RKO (cell line): ENCODE data around the gene HMSD.

Source experiments
- DNase-seq: peaks from one replicate; pipeline ENCODE4 v3.0.0-alpha.2; 2016; ENCODE audit warnings: low spot score

HMSD gene

DNA sequence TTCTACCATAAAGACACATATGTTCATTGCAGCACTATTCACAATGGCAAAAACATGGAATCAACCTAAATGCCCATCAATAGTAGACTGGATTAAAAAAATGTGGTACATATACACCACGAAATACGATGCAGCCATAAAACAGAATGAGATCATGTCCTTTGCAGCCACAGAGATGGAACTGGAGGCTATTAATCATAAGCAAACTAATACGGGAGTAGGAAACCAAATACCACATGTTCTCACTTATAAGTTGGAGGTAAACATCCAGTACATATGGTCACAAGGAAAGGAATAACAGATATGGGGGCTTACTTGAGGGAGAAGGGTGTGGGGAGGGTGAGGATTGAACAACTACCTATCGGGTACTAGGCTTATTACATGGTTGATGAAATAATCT is 7.7 kb downstream of the HMSD start:
- DNase-seq, result no peak

DNA sequence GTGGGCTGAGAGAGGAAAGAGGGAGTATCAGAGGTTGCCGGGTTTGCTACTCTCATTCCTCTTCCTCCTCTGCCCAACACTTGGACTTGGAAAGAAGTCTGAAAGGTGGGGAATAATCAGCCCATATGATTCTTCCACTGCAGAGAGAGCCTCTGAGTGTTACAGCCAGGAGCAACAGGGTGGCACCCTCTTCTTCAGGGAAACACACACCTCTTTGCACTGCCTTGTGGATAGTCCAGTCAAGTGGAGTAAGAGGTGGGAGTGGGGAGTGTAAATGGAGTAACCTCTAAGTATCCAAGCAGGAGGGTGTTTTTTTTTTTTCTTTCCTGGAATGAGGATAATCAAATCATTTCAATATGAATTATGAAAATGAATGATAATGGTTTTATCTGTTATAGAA is 11.8 kb downstream of the HMSD start:
- DNase-seq, result no peak

DNA sequence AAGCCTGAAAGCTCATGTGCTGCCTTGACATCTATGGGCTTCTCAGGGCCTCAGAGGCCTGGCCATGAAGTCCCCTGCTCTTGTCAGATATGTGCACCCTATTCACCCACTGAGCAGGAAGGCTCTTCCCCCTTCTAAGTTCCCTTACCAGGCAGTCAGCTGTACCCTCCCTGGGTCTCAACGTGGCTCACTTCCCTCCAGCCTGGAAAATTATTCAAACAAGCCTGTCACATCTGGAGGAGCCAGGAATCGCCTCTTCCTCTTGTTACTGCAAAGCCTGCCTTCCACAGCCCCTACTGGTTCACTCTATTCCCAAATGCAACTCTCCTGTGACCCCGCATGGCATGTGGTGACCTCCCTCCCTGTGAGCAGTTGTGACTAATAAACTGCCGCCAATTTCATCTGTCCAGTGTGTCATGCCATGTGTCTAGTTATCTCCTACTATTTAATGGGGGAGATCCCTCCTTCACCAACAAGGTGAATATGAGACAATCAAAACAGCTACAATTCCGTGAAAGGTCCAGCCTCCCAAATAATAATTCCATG is 12.4 kb downstream of the HMSD start:
- DNase-seq, result no peak

DNA sequence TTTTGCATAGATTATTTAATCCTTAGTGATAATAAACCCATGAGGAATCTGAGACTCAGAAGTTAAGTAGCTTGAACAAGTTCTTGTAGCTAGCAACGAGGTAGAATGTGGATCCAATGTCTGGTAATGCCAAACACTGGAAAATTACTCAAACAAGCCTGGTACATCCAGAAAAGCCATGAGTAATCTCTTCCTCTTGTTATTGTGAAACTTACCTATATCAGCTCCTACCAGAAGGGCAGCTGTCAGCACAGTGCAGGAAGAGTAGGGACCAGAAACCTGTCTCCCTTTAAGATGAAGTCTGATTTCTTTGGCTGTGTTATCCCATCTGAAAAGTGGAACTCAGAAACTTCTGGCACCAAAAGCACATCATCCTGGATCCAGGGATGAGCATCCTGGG is 13.0 kb downstream of the HMSD start:
- DNase-seq, result no peak

DNA sequence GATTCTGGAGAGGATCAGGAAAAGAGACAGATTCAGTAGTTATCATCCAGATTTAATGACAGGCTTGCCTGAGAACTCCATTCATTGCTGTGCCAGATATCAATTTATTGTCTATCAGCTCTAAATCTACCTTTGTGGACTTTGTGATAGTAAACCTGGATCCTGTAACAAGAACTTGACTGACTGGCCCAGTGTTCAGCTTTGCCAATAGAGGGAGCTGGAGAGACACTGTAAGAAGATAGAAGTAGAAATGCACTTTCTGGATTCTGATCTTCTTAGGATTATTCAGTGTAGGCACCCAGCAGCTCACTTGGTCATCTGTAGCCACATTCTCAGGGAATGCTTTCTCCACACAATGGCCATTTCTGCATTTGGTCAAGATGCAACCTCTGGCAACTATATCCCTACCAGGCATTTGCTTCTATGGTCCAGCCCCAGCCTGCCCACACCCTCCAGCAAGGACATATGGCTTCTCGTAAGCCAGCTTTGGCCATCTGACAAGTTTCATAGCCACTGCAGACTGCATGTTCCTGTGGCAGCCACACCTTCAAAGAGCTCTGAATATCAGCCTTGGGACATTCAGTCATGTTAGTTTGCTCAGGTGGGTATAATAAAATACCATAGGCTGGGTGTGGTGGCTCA is 14.6 kb downstream of the HMSD start:
- DNase-seq, result peak; percentile 61

DNA sequence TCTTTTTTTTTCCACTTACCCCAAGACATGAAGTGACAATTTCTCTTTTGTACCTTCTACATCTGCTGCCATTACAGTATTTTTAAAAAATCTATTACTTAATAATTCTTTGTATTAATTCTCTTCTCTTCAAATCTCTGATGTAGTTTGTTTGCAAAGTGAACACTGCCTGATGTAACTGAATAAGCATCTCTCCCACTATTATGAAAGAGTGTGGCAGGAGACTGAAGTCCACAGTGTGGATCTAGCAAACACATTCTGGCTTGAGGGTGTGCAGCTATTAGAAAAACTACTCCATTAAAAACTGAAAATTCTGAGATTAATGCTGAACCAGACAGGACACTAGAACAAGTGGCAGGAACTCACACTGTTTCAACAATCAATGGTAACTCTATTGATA is 15.8 kb downstream of the HMSD start:
- DNase-seq, result no peak

DNA sequence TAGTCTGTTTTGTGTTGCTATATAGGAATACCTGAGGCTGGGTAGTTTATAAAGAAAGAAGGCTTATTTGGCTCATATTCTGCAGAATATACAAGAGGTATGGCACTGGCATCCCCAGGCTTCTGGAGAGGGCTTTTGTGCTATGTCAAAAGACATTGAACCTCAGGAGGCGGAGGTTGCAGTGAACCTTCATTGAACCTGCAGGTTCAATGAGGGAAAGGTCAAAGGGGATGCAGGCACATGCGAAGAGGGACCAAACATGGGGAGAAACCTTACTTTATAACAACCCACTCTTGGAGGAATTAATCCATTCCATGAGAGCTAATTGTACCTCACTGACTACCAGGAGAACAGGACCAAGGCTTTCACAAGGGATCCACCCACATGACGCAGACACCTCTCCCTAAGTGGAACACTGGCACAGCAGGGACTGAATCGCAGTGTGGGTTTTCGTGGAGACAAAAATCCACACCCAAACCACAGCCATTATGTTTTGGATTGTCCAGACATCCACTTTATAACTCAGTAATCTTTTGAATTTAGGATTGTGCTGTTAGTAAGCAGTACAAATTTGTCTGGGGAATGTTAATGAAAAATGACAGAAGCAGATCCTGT is 16.7 kb downstream of the HMSD start:
- DNase-seq, result no peak

DNA sequence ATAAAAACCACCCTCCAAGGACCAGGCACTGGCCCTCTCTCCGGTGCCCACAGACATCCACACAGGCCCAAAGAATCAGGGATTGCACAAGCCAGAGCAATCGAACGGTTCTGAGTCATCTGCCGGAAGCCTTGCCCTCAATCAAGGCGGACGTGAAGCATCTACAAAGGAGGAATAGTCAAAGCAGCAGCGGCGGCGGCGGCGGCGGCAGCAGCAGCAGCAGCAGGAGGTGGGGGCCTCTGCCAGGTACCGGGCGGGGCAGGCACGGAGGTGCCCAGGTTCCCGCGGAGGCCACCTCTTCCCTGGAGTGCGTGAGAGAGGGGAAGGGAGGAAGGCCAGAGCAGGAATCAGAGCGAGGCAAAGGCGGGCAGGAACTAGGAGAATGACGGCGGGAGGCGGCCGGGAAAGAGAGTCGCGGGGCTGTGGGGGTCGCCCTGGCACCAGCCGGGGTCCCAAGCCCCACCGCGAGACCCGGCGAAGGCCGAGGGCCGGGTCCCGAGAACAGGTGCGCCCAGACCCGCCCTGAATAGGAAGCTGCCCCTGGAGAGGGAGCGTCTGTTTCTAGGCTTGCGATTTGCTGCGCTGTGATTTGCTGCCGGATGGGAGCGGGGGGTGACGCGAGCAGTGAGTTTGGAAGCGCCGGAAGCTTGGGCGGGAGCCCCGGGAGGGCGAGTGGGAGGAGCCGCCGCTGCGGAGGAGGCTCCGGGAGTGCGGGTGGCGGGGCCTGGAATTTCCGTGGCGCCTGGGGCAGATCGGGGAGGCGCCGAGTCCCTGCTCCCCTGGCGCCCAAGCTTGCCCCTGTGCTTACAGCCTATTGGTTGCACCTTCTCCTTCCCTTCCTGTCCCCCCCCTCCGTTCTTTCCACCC is 21.1 kb downstream of the HMSD start, which contains the start of gene SERPINB8:
Gene SERPINB8 (plus strand): TSS at position 140 of the 867 bp plus-strand sequence. CDS start 8,228 bp downstream, outside the sequence.
- peak; percentile 95 for DNase-seq

DNA sequence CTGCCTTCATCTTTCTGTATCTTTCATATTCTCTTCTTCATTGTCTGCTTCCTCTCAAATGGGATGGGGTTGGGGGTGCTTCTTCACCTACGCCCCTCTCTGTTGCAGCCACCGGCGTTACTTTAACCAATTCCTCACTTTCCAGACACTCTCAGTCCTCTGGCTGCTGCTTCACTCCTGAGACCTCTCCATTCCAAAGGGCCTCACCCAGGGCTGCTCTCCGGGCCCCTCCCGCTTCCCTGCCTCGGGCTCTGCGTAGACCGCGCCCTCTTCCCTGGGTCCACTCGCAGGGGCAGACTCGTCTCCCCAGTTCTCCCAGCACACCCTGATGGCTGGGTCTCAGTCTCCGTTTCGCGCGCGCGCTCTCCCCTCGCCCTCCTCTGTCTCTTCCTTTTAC is 21.7 kb downstream of the HMSD start:
- DNase-seq, result peak; percentile 66

DNA sequence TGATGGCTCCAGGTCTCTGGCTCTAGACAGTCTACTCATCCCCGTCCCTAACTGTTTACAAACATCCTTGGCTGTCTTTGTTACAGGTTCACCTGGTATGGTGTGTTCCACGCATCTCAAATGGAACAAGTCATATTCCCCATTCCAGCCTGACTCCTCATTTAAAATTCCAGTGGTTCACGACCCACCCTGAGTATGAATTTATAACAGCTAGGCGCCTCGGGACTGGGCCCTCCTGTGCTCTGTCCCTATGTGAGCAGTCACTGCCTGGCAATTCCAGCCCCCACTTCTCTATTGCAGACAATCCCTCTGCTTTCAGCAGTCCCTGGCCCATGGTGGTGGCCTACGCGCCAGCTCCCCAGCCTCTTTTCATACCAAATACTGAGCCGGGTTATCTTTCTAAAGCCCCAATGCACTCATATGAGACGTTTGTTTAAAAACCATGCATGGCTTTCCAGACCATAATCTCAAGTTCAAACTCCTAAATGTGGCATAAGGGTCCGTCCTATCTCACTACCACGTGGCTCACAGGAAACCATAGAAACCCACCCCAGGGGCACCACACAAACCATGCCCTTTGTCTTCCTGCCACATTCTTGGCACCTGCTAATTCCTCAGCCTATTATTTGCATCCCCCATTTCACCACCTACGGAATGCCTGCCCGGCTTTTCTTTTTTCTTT is 22.4 kb downstream of the HMSD start:
- no peak for DNase-seq

DNA sequence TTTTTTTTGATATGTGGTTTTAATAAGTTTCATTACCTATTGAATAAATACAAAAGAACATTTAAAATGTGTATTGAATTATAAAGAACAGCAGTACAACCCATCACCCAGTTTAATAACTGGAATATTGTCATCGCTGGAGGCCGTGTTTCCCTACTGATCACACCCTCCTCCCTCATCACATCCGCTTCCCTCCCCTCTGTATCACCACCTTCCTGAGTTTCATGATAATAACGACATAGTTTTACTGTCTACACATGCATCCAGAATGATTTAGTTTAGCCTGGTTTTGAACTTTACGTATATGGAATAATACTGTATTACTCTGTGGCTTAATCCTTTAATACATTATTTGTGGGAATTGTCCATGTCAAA is 22.9 kb downstream of the HMSD start:
- no peak for DNase-seq

DNA sequence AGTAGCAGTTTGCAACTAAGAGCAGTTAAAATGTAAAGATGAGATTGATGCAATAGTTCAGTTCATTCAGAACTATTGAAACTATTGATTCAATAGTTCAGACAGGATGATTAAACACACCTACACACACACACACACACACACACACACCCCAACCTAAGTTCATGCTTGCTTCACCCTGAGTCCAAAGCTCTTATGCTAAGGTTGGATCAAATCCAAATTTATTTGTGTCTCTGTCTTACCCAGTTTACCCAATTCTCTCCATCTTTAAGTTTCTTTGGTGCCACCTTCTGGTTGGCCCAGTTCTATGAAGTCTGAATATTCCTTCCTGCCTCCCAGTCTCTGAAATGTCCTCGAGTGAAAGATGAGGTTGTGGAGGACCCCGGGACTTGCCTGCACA is 25.9 kb downstream of the HMSD start:
- DNase-seq, result peak; percentile 48

DNA sequence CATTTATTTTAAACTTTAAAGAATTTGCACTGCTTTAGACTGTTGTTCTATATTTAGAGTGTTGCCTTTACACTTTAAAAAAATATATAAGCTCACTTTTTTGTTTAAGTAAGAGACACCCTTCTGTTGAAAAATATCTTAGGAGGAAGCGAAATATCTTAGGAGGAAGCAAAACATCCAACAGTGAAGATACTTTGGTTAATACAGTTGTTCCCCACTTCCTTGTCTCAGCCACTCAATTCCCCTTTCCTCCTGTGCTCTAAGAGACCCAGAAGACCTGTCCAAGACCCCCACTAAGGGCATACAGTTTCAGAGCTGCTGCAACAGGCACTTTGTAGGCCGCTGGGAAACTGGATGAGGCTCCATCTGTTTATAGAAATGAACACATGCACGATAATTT is 26.5 kb downstream of the HMSD start:
- DNase-seq, result no peak

DNA sequence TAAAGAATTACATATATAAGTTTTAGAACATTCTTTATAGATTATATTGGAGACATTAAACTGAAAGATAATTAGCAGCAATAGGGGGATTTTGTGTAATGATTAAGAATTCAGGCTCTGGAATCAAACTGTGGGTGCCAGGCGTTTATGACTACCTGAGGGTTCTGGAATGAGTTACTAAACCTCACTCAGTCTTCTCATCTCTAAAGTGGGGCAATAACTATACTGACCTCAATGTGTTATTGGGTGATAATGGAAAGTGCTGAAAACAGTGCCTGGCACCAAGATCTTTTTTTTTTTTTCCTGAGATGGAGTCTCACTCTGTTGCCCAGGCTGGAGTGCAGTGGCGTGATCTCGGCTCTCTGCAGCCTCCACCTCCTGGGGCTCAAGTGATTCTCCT is 27.9 kb downstream of the HMSD start:
- DNase-seq, result no peak

DNA sequence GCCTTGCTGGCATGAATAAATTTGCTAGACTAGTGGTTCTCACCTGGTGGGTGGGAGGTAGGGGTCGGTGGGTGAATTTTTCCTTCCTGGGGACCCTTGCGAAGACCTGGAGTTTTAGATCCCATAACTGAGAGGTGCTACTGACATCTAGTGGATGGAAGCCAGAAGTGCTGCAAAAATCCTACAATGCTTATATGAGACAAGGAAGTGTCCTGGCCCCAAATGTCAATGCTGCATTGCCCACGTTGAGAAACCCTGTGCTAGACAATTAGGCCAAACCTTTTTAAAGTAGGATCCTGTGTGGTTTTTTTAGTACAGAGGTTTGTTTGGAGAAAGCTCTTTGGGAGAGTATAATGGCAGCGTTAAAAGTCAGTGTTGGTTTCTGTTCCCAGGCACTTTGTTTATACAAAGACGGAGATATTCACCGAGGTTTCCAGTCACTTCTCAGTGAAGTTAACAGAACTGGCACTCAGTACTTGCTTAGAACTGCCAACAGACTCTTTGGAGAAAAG is 30.4 kb downstream of the HMSD start:
- peak; percentile 67 for DNase-seq

DNA sequence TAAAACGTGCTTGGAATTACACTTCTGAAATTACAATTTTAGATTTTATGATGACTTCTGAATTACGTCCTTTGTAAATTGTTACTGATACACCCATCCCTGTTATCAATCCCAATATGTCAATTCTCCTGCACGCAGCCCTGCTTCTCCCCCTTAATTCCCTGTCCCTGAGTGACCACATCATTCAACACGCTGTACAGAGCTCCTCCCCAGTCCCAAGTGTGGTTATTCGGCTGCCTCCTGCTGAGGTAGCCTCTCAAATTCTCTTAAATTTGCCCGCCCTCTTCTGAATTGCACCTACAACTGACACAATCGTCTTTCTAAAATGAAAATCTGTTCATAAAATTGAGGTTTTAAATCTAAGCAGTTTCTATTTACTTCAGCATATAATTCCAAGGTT is 30.9 kb downstream of the HMSD start:
- no peak for DNase-seq

DNA sequence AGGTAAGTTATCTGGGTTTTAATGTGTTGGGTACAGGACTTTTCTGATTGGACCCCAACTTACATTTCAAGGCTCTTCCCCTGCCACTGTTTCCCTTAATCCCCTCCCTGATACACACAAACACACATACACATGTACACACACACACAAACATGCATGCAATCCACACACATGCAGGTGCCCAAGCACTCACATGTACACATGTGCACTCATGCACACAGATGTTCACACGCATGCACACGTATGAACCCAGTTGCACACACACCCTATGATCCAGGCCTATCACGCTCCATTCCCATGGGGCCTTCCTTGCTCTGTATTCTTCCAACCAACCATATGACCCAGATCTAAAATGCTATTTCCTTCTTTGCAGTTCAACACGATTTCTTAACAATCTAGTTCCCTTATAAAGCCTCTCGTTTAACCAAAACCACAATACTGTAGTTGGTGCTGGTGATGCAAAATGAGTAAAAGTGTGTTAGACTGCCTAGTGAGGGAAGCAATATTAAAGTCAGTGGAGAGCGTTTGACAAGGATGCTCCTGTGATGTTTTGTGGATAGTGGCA is 31.9 kb downstream of the HMSD start:
- DNase-seq, result no peak

DNA sequence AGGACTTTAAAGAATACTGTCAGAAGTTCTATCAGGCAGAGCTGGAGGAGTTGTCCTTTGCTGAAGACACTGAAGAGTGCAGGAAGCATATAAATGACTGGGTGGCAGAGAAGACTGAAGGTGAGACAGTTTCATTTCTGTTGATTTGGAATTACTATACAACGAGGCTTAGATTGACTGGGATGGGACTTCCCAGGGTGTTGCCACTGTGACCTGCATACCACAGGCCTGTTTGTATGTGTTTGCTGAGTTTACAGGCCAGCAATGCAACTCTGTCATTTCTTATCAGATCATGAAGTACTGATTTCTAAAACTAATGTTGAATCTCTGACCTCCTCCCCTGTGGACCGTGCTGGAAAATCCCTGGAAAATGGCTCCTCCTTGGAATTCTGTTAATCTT is 32.6 kb downstream of the HMSD start:
- no peak for DNase-seq

DNA sequence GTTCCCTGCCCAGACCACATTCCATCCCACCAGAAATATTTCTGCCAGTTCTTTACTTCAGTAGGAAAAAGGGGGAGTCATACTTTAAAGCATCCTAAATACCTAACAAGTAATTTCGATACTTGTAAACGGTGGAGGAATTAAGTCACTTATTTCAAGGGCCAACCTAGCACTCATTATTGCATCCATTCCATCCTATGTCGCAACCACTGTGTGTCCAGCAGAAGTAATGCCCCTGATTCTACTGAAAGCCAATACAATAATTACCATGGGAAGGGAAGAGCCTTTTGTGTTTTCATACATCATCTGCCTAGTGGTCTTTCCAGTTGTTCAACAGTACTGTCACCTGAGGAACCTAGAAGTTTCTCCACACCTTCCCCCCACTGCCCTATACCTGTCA is 33.3 kb downstream of the HMSD start:
- DNase-seq, result no peak

DNA sequence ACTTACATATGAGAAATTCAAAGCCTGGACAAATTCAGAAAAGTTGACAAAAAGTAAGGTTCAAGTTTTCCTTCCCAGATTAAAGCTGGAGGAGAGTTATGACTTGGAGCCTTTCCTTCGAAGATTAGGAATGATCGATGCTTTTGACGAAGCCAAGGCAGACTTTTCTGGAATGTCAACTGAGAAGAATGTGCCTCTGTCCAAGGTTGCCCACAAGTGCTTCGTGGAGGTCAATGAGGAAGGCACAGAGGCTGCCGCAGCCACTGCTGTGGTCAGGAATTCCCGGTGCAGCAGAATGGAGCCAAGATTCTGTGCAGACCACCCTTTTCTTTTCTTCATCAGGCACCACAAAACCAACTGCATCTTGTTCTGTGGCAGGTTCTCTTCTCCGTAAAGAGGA is 37.8 kb downstream of the HMSD start:
- no peak for DNase-seq

DNA sequence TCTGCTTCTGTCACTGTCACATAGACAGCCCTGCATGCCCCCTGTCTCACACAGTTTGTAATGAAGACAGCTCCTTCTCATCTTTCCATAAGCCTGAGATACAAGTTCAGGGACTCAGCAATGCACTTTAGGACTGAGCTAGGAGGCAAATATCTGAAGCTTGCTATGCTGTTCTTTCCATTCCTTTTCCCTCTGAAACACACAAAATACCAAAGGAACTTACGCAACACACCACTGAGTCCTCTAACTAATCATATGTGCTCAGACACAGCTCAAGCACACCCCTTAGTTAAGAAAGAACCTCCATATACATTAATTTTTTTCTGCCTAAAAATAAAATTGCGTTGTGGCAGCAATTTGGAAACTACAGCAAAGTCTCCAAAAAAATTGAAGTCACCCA is 38.6 kb downstream of the HMSD start:
- no peak for DNase-seq

DNA sequence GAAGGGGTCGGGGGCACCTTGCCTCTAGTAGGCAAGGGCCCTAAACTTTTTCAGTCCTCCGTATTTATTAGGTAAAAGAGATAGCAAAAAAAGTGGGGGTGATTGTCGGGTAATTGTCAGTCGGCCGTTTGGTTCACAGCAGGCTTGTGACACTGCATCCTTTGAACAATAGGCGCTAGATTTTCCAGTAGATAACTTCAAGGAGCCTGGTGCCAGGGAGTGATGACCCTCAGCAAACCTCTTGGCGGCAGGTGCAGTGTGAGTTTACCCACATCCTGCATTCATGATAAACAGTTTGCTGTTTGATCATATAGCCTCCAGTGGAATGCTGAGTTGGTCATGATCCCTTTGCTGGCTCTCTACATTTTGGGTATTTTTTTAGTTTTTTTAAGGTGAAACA is 43.6 kb downstream of the HMSD start:
- DNase-seq, result no peak
